Esophagus squamous epithelium (tissue), 5 donors: ENCODE measurements around the gene EPB42. TPM values are rescaled to one million over a fixed set of nuclear protein-coding genes. Genes with fewer than 3 reads are reported as not detected.
"Not testable (repeated sequence)": the region's sequence is repeated elsewhere in the genome, so short reads cannot be mapped to it uniquely, and the experiment has no call there.

ENCODE experiments used
- DNase-seq: peaks from one replicate; lab custom pipeline; 2025; lab: John Stamatoyannopoulos, UW
- H3K27ac ChIP-seq, 4 donors: fragments of 200-600 bp; sonication (generic); one replicate each; pipeline ENCODE4 v1.5.1; 2016 to 2019; ENCODE audit warnings: mild to moderate bottlenecking in 1 of 4
- H3K27me3 ChIP-seq, 4 donors: fragments of 200-600 bp; sonication (generic); 1 replicate in 3 of 4; 2 replicates in 1 of 4; pipeline versions ENCODE4 v1.5.1 to v1.6.0; 2017 to 2021; ENCODE audit warnings: antibody characterized with exemption in 1 of 4
- H3K36me3 ChIP-seq, 3 donors: fragments of 200-600 bp; sonication (generic); one replicate each; pipeline ENCODE4 v1.5.1; 2016 to 2019
- H3K4me1 ChIP-seq, 3 donors: fragments of 200-600 bp; sonication (generic); one replicate each; pipeline ENCODE4 v1.5.1; 2017 to 2019
- H3K4me3 ChIP-seq, 4 donors: fragments of 200-600 bp; sonication (generic); 1 replicate in 3 of 4; 2 replicates in 1 of 4; pipeline ENCODE4 v1.5.1; 2016 to 2019; ENCODE audit warnings: mild to moderate bottlenecking in 2 of 4, moderate library complexity in 1 of 4
- H3K9me3 ChIP-seq, 3 donors: fragments of 200-600 bp; sonication (generic); one replicate each; pipeline ENCODE4 v1.5.1; 2016 to 2019
- CTCF ChIP-seq, 6 experiments: fragments of 450-650 bp in 4 of 6; fragments of 200-600 bp in 2 of 6; sonication (generic) in 2 of 6; IDR thresholded peaks; one replicate each; pipeline ENCODE4 v1.5.1; 2016 to 2019; ENCODE audit warnings: antibody characterized with exemption in 6 of 6, mild to moderate bottlenecking in 4 of 6, moderate library complexity in 4 of 6
- POLR2A ChIP-seq, 4 donors: fragments of 450-650 bp; IDR thresholded peaks; one replicate each; pipeline ENCODE4 v1.6.1; 2017; ENCODE audit warnings: antibody characterized with exemption in 4 of 4, mild to moderate bottlenecking in 4 of 4, moderate library complexity in 3 of 4
- WGBS, 2 donors: methylation state at CpG; one replicate each; pipeline ENCODE4 v1.1.5; 2018; 5-methylcytosine and 5-hydroxymethylcytosine counted together
- intact Hi-C: fragments of 100-400 bp; cut with DNase I; formaldehyde crosslinking; loops from one replicate; pipeline ENCODE4 v1.15.0; 2022
- total RNA-seq, 4 donors: library from RNA; depleted of rRNA; stranded (reverse); fragments of >200 nt; gene quantifications; one replicate each; pipeline ENCODE4 v1.1.0, GENCODE V29; 2016
- donor health status: DM: yes; HTN: yes; CAD: no.

EPB42 gene
- total RNA-seq, 4 donors from 2014 or later = not detected

- H3K36me3 ChIP-seq = no peaks in the 10 kb centered on the region
- H3K27me3 ChIP-seq = peaks cover 0 to 15% (median 0%) of the 10 kb centered on the region in 4 donors
- H3K9me3 ChIP-seq = no peaks in the 10 kb centered on the region
- no peak for TF ChIP-seq POLR2A (IDR thresholded peaks at IDR 0.05)
- no peak for TF ChIP-seq CTCF (IDR thresholded peaks at IDR 0.05)
- H3K4me3 ChIP-seq = no peak overlapping the region
- WGBS, 2 donors = 77 to 78% methylated on average over 5 of the region's 5 CpGs
- H3K27ac ChIP-seq = peak overlapping the region in 1 of 4 donors; percentile 49
- peaks cover 0 to 4% (median 0%) of the 10 kb centered on the region in 3 donors for H3K4me1 ChIP-seq
- intact Hi-C loops = loop anchor here (5.0 kb wide), 1 partner anchor 57 kb away; no protein-coding TSS in a partner anchor
- DNase-seq = no peak
Measured at GRCh38 chr15:43229977-43230376, 9.2 kb upstream of the EPB42 start.

GRCh38 chr15:43226436-43227305 lies 5.9 kb upstream of the EPB42 start:
- Histone ChIP-seq H3K4me3 (no peak overlapping the region), H3K27ac (no peak overlapping the region), H3K4me1 (peaks cover 0 to 4% (median 0%) of the 10 kb centered on the region in 3 donors), H3K27me3 (peaks cover 0 to 7% (median 0%) of the 10 kb centered on the region in 4 donors), H3K9me3 (no peaks in the 10 kb centered on the region), H3K36me3 (no peaks in the 10 kb centered on the region)
- WGBS, 2 donors = 92 to 93% methylated on average over 5 to 10 of the region's 57 CpGs
- no peak for DNase-seq
- intact Hi-C loops = loop anchor here (5.0 kb wide), 1 partner anchor 61 kb away; no protein-coding TSS in a partner anchor
- TF ChIP-seq CTCF (IDR thresholded peaks at IDR 0.05) = no peak
- TF ChIP-seq POLR2A (IDR thresholded peaks at IDR 0.05) = no peak

- not testable (repeated sequence) for H3K4me1 ChIP-seq, H3K36me3 ChIP-seq, H3K9me3 ChIP-seq, H3K27ac ChIP-seq, DNase-seq, H3K4me3 ChIP-seq, H3K27me3 ChIP-seq
- 81% methylated on average over 9 to 12 of the region's 12 CpGs for WGBS, 2 donors
- intact Hi-C loops = loop anchor here (5.0 kb wide), 1 partner anchor 61 kb away; no protein-coding TSS in a partner anchor
Measured at GRCh38 chr15:43225950-43226255, 5.1 kb upstream of the EPB42 start.

- intact Hi-C loops = loop anchor here (5.0 kb wide), 1 partner anchor 62 kb away; no protein-coding TSS in a partner anchor
- DNase-seq = no peak
- 42 to 45% methylated on average over 16 of the region's 16 CpGs for WGBS, 2 donors
- peaks cover 0 to 14% (median 0%) of the 10 kb centered on the region in 4 donors for H3K27me3 ChIP-seq
- H3K4me1 ChIP-seq = peaks cover 0 to 4% (median 0%) of the 10 kb centered on the region in 3 donors
- TF ChIP-seq CTCF (IDR thresholded peaks at IDR 0.05) (peak; percentile 22 to 84 (median 70)), POLR2A (IDR thresholded peaks at IDR 0.05) (no peak)
- H3K4me3 ChIP-seq = no peak overlapping the region
- H3K27ac ChIP-seq = no peak overlapping the region
- no peaks in the 10 kb centered on the region for H3K9me3 ChIP-seq
- no peaks in the 10 kb centered on the region for H3K36me3 ChIP-seq
Measured at GRCh38 chr15:43225201-43225949, 4.6 kb upstream of the EPB42 start.

GRCh38 chr15:43221422-43221821 lies 604 bp upstream of the EPB42 start:
- 71 to 82% methylated on average over 1 of the region's 1 CpG for WGBS, 2 donors
- H3K27me3 ChIP-seq = peaks cover 0 to 18% (median 0%) of the 10 kb centered on the region in 4 donors
- DNase-seq = no peak
- TF ChIP-seq CTCF (IDR thresholded peaks at IDR 0.05) (no peak), POLR2A (IDR thresholded peaks at IDR 0.05) (no peak)
- no peak overlapping the region for H3K4me3 ChIP-seq
- intact Hi-C loops = no loop called here
- no peaks in the 10 kb centered on the region for H3K9me3 ChIP-seq
- no peaks in the 10 kb centered on the region for H3K36me3 ChIP-seq
- H3K27ac ChIP-seq = no peak overlapping the region
- peaks cover 0 to 17% (median 5%) of the 10 kb centered on the region in 3 donors for H3K4me1 ChIP-seq
